Fibroblast of mammary gland (primary cell): Measurements from ENCODE around the gene SEMA6A.
A peak's percentile ranks its signal among the peaks of the same experiment; 100 is the strongest.

Experiments used
- DNase-seq: peaks from one replicate; pipeline ENCODE4 v3.0.0-alpha.2; 2010; ENCODE audit warnings: low read depth
- H3K4me3 ChIP-seq: 2 replicates; pipeline ENCODE4 v1.5.1; 2011; ENCODE audit warnings: low read depth, mild to moderate bottlenecking, low read length, moderate library complexity; ENCODE audit not compliant: control insufficient read depth
- CTCF ChIP-seq: conservative IDR thresholded peaks from 2 replicates; pipeline ENCODE4 v1.5.1; 2011; ENCODE audit warnings: low read depth, low read length, inconsistent platforms; ENCODE audit not compliant: control insufficient read depth, insufficient read depth

Gene SEMA6A

GRCh38 chr5:116605310-116606070, 30.9 kb upstream of the SEMA6A start:
- DNase-seq = no peak
- H3K4me3 ChIP-seq = no peak overlapping the region
- no peak for TF ChIP-seq CTCF

GRCh38 chr5:116604805-116605204, 30.2 kb upstream of the SEMA6A start:
- TF ChIP-seq CTCF = no peak
- no peak for DNase-seq
- H3K4me3 ChIP-seq = no peak overlapping the region

- no peak for TF ChIP-seq CTCF
- DNase-seq = peak; percentile 57
- H3K4me3 ChIP-seq = no peak overlapping the region
These were observed 26.3 kb upstream of the SEMA6A start for GRCh38 chr5:116600876-116601275.

- DNase-seq = no peak
- no peak overlapping the region for H3K4me3 ChIP-seq
- TF ChIP-seq CTCF = no peak
These were observed 24.3 kb upstream of the SEMA6A start for GRCh38 chr5:116598911-116599310.

GRCh38 chr5:116595498-116595897, 20.9 kb upstream of the SEMA6A start:
- no peak for TF ChIP-seq CTCF
- no peak overlapping the region for H3K4me3 ChIP-seq
- no peak for DNase-seq

- H3K4me3 ChIP-seq = no peak overlapping the region
- DNase-seq = no peak
- TF ChIP-seq CTCF = no peak
These were observed 18.7 kb upstream of the SEMA6A start for GRCh38 chr5:116593340-116593739.
